GM10266 (cell line): Measurements from ENCODE around the gene TMEM203.
A peak's percentile ranks its signal among the peaks of the same experiment; 100 is the strongest.

Source experiments
- DNase-seq: peaks from one replicate; pipeline ENCODE4 v3.0.0; 2012; ENCODE audit errors: extremely low spot score
- TF ChIP-seq, protein P1 (sequence below): IDR thresholded peaks from 2 replicates; pipeline ENCODE4 v1.5.1; 2012; ENCODE audit warnings: mild to moderate bottlenecking, low read depth; ENCODE audit not compliant: control insufficient read depth, insufficient read depth; ENCODE audit errors: missing control alignments

Gene TMEM203

GRCh38 chr9:137191245-137191644 is 14.2 kb downstream of the TMEM203 start:
- DNase-seq, result no peak
- TF ChIP-seq, protein P1, sequence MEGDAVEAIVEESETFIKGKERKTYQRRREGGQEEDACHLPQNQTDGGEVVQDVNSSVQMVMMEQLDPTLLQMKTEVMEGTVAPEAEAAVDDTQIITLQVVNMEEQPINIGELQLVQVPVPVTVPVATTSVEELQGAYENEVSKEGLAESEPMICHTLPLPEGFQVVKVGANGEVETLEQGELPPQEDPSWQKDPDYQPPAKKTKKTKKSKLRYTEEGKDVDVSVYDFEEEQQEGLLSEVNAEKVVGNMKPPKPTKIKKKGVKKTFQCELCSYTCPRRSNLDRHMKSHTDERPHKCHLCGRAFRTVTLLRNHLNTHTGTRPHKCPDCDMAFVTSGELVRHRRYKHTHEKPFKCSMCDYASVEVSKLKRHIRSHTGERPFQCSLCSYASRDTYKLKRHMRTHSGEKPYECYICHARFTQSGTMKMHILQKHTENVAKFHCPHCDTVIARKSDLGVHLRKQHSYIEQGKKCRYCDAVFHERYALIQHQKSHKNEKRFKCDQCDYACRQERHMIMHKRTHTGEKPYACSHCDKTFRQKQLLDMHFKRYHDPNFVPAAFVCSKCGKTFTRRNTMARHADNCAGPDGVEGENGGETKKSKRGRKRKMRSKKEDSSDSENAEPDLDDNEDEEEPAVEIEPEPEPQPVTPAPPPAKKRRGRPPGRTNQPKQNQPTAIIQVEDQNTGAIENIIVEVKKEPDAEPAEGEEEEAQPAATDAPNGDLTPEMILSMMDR, result no peak

GRCh38 chr9:137190315-137190856 is 15.1 kb downstream of the TMEM203 start:
- no peak for DNase-seq
- TF ChIP-seq, protein P1, result no peak

GRCh38 chr9:137189297-137190295 is 15.9 kb downstream of the TMEM203 start:
- DNase-seq, result no peak
- TF ChIP-seq, protein P1, result no peak

GRCh38 chr9:137188490-137189296 is 16.8 kb downstream of the TMEM203 start, which contains the start of the genes ANAPC2 and SSNA1:
Gene ANAPC2 (minus strand): TSS chr9:137188560. CDS start chr9:137188532, 28 bp downstream.
Gene SSNA1 (plus strand): TSS chr9:137188676. CDS start chr9:137188727, 51 bp downstream.
- DNase-seq, result peak; percentile 98
- TF ChIP-seq, protein P1, result peak; percentile 59

DNA sequence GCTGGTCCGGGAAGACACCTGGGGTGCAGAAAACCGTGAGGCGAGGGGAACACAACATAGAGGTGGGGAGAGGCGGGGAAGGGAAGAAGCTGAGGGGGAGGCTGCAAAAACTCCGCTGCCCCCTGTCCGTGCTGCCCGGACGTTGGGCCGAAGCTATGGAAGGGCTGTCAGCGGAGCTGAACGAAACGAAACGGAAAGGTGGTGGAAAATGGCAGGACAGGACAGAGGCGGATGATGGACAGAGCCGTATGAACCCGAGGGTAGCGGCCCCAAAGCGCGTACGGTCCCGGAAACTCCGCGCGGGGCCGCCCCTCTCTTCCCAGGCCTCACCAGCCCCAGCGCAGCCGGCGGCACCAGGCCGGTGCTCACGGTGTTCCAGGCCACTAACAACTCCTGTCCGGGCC is 17.4 kb downstream of the TMEM203 start:
- TF ChIP-seq, protein P1, result no peak
- DNase-seq, result no peak

GRCh38 chr9:137187386-137187785 is 18.1 kb downstream of the TMEM203 start:
- no peak for DNase-seq
- TF ChIP-seq, protein P1, result no peak

DNA sequence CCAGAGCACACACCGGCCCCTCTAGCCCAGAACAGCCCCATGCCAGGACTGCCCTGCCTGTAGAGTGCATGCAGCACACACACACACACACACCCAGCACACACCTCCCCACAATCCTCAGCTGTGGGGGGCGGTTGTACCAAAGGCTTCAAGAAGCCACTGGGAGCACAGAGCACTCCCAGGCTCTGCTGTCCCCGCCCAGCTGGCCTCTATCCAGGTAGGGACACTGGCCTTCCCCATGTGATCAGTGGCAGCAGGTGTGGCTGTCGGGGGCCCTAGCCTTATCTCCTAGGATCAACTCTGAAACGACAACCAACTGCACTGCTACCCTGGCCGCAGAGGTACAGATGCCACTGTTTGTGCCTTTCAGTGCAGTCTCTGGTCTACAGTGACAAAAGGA is 19.1 kb downstream of the TMEM203 start:
- TF ChIP-seq, protein P1, result no peak

More for the DNA sequence above, 19.1 kb downstream of the TMEM203 start:
- DNase-seq, result no peak
